ENCODE measurements around the gene RYR3.

RYR3 gene

GRCh38 chr15:33283576-33283975 is 27.2 kb upstream of the RYR3 start:
- TF ChIP-seq CTCF (conservative IDR thresholded peaks at IDR 0.05; ENCODE audit: low read length), result no peak
- DNase-seq (ENCODE audit: low read depth), result no peak
- no peak overlapping the region for H3K4me3 ChIP-seq (ENCODE audit: low read length)

GRCh38 chr15:33284336-33284735 is 26.4 kb upstream of the RYR3 start:
- DNase-seq (ENCODE audit: low read depth), result no peak
- no peak for TF ChIP-seq CTCF (conservative IDR thresholded peaks at IDR 0.05; ENCODE audit: low read length)

GRCh38 chr15:33292717-33293307 is 18.0 kb upstream of the RYR3 start:
- no peak overlapping the region for H3K4me3 ChIP-seq (ENCODE audit: low read length)
- DNase-seq (ENCODE audit: low read depth), result peak; percentile 50
- peak; percentile 91 for TF ChIP-seq CTCF (conservative IDR thresholded peaks at IDR 0.05; ENCODE audit: low read length)

More at GRCh38 chr15:33284336-33284735, 26.4 kb upstream of the RYR3 start:
- no peak overlapping the region for H3K4me3 ChIP-seq (ENCODE audit: low read length)

- no peak for TF ChIP-seq CTCF (conservative IDR thresholded peaks at IDR 0.05; ENCODE audit: low read length)
- peak; percentile 18 for DNase-seq (ENCODE audit: low read depth)
- H3K4me3 ChIP-seq (ENCODE audit: low read length), result peak overlapping the region; percentile 23
These were observed 16.9 kb upstream of the RYR3 start for GRCh38 chr15:33293713-33294334.

- H3K4me3 ChIP-seq (ENCODE audit: low read length), result no peak overlapping the region
- no peak for DNase-seq (ENCODE audit: low read depth)
- TF ChIP-seq CTCF (conservative IDR thresholded peaks at IDR 0.05; ENCODE audit: low read length), result no peak
These were observed 14.7 kb upstream of the RYR3 start for GRCh38 chr15:33296050-33296449.

- DNase-seq (ENCODE audit: low read depth), result peak; percentile 5
- H3K4me3 ChIP-seq (ENCODE audit: low read length), result no peak overlapping the region
- no peak for TF ChIP-seq CTCF (conservative IDR thresholded peaks at IDR 0.05; ENCODE audit: low read length)
These were observed 13.9 kb upstream of the RYR3 start for GRCh38 chr15:33296856-33297255.

- no peak for DNase-seq (ENCODE audit: low read depth)
- TF ChIP-seq CTCF (conservative IDR thresholded peaks at IDR 0.05; ENCODE audit: low read length), result no peak
- H3K4me3 ChIP-seq (ENCODE audit: low read length), result no peak overlapping the region
These were observed 12.1 kb upstream of the RYR3 start for GRCh38 chr15:33298631-33299030.

Data from AG10803 (cell line).